Anterior cingulate cortex (tissue), 58 donors: ENCODE results near the gene CZIB.
A peak's percentile ranks its signal among the peaks of the same experiment; 100 is the strongest.
"Not testable (repeated sequence)": the region's sequence is repeated elsewhere in the genome, so short reads cannot be mapped to it uniquely, and the experiment has no call there.

Experiments
- DNase-seq, 58 donors: peaks; one replicate each; lab custom pipeline; 2025; lab: John Stamatoyannopoulos, UW

CZIB gene

GRCh38 chr1:53195246-53196016, 25.0 kb downstream of the CZIB start:
- no peak for DNase-seq

- DNase-seq, result no peak
Observed at GRCh38 chr1:53190210-53190611, 30.2 kb downstream of the CZIB start.

- DNase-seq, result no peak
Observed at GRCh38 chr1:53189061-53189460, 31.4 kb downstream of the CZIB start.

GRCh38 chr1:53188099-53188498, 32.3 kb downstream of the CZIB start:
- DNase-seq, result no peak

GRCh38 chr1:53187401-53187800, 33.0 kb downstream of the CZIB start:
- no peak for DNase-seq

GRCh38 chr1:53186533-53186932, 33.9 kb downstream of the CZIB start:
- DNase-seq, result no peak

GRCh38 chr1:53185955-53186297, 34.5 kb downstream of the CZIB start:
- DNase-seq, result not testable (repeated sequence)

GRCh38 chr1:53183095-53183990, 37.1 kb downstream of the CZIB start:
- no peak for DNase-seq

- DNase-seq, result no peak
Observed at GRCh38 chr1:53182716-53183094, 37.7 kb downstream of the CZIB start.

- DNase-seq, result peak in 47 of 58 donors; percentile 5 to 88 (median 36)
Observed at GRCh38 chr1:53182111-53182593, 38.3 kb downstream of the CZIB start.

GRCh38 chr1:53180951-53181350, 39.5 kb downstream of the CZIB start:
- DNase-seq, result no peak

- DNase-seq, result no peak
Observed at GRCh38 chr1:53180226-53180625, 40.2 kb downstream of the CZIB start.

- peak in 9 of 58 donors; percentile 3 to 28 (median 11) for DNase-seq
Observed at GRCh38 chr1:53176452-53177208, 43.8 kb downstream of the CZIB start.

- no peak for DNase-seq
Observed at GRCh38 chr1:53174971-53175913, 45.2 kb downstream of the CZIB start.

GRCh38 chr1:53172426-53173128, 47.9 kb downstream of the CZIB start:
- DNase-seq, result no peak

GRCh38 chr1:53166912-53167311, 53.5 kb downstream of the CZIB start:
- DNase-seq, result no peak

GRCh38 chr1:53166366-53166765, 54.1 kb downstream of the CZIB start:
- no peak for DNase-seq

- no peak for DNase-seq
Observed at GRCh38 chr1:53165408-53165961, 54.9 kb downstream of the CZIB start.
